Cerebellar cortex (tissue), 1 donor: ENCODE measurements around the gene MIB2.

Source experiments
- DNase-seq: peaks from one replicate; pipeline ENCODE4 v3.0.0-alpha.2; 2015; ENCODE audit warnings: low spot score

MIB2 gene

DNA sequence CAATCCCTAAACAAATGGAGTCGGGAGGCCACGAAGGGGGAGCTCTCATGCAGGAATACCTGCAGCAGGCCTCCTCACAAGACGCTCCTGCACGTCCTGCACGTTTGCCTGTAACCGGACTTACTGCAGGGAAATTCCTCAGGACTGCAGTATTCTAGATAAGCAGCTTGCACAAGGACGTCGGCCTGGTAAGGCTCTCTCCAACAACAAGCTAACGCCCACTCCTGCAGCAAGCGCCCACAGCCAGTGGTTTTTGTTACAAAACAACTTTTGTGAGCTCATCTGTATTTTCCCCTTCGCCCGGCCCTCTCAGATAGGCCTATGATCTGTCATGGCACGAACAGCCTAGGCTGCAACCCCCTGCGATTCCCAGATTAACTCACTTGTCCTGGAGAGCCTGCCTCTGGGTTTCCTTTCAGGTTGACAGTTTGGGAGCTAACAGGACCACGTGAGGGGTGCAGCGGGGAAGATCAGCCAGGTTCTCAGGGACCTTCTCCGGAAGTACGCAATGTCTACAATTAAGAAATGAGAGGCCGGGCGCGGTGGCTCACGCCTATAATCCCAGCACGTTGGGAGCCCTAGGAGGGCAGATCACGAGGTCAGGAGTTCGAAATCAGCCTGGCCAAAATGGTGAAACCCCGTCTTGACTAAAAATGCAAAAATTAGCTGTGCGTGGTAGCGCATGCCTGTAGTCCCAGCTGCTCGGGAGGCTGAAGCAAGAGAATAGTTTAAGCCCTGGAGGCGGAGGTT, 921 bp upstream of the MIB2 start:
- peak; percentile 56 for DNase-seq

GRCh38 chr1:1614954-1615255, 395 bp upstream of the MIB2 start:
- no peak for DNase-seq

DNA sequence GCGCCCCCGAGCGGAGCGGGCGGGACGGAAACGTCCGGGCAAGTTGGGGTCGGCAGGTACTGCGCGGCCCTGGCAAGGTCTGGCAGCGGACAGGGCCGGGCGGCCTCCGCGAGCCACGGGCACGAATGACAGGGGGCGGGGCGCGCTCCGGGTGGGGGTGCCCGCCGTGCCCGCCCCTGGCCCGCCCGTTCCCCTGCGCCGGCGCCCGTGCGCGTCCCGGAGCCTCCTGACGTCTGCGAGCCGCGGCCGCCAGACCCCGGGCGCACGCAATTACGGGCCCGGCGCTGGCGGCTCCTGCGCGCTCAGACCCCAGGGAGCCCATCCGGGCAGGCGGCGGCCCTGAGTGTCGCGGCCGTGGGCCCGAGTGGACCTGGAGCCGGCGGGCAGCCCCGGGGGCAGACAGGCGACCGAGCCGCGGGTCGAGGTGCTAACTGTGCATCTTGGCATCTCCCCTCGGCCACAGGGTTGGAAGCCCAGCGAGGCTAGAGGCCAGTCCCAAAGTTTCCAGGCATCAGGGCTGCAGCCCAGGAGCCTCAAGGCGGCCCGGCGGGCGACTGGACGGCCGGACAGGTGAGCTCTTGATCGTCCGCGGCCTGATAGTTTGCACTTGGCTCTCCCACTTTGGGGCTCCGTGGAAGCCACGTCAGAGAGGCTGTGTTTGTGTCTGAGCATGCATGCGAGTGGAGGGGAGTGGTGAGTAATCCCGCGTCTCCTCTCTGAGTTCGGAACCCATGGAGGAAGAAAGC, 918 bp downstream of the MIB2 start:
- DNase-seq, result no peak

GRCh38 chr1:1616838-1617237, 1.5 kb downstream of the MIB2 start:
- no peak for DNase-seq

DNA sequence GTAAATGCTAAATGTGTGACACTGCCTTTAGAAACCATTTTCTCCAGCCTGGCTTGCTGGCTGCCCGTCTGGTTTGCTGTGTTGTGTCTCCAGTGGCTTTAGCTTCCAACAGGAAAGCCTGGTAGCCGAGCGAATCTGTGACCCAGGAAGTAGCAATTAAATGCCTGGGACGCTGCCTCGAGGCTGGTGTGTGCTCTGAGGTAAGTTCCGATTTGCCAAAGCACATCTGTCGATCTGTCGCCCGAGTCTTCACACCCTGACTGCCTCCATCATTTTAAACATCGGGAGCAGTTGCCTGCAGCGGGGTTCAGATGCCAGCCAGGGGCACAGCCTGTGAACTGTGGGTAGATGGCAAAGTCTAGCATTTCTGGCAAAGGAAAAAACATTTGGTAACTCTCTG, 2.2 kb downstream of the MIB2 start:
- no peak for DNase-seq

DNA sequence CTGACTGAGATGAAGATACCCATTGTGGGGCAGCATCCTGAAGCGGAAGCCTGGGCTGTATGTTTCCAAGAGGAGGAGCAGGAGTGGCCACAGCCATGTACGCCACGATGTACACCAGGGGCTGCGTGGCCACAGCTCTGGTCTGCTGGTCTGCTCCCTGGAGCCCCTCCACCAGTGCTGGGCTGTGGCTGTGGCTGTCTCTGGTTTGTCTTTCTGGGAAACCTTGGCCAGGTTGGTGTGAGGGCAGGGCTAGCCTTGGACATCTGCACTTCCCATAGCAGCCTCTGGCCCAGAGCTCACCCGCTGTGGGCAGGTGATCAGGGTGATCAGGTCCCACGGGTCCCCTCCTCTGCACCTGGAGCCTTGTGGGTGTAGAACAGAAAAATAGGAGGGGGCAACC, 2.6 kb downstream of the MIB2 start:
- DNase-seq, result no peak

GRCh38 chr1:1618396-1619068, 3.2 kb downstream of the MIB2 start:
- DNase-seq, result no peak

DNA sequence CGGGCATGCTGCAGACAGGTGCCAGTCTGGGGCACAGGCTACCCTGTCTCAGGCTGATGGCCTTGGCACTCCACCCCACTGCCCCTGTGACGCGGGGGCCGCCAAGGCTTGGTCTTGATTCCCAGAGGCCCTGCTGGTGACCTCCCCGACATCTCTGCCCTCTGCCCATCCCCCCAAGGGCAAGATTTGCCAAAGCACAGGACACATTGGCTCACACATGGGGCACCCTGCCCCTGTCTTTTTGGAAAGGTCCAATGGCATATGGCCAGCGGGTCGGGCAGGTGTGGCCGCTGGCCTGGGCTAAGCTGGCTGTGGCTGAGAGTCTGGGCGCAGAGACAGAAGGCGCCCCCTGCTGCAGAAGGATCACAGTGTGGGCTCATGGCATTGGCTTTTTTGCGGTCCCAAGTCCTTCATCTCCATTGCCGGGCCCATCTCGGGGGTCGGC, 4.6 kb downstream of the MIB2 start:
- DNase-seq, result no peak

- no peak for DNase-seq
These were observed 5.3 kb downstream of the MIB2 start for GRCh38 chr1:1620433-1621139.

GRCh38 chr1:1621173-1622009, 6.1 kb downstream of the MIB2 start:
- DNase-seq, result no peak

DNA sequence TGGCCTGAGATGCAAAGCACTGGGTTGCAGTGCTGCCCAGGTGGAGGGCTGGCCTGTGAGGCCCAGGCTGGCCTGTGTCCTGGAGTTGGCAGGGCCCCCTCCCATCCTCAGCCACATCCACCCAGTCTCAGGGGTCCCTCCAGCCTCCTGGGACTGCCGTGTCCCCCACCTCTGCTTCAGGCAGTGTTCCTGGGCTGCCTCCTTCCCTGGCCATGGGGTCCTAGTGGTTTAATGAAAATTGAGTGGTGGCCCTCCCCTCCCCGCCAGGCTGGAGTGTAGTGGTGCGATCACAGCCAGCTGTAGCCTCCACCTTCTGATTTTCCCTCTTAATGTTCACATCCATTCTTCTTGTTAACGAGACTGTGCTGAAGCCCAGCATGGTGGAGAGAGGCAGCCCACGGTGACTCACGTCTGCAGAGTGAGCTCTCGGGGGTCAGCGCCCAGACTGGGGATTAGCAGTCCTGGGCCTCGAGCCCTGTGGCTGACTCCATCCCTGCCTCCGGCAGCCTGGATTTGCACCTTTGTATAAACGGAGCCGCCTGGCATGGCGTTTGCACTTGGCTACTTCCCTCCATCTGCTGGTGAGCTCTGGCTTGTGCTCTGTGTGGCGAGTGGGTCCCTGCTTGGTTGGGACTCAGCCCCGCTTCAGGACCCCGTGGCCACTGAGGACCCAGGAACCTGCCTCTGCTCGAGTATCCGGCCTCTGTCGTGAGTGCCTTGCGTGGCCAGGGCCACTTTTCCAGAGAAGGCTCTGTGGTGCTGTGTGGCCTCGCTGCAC, 6.9 kb downstream of the MIB2 start:
- no peak for DNase-seq

- DNase-seq, result no peak
These were observed 7.4 kb downstream of the MIB2 start for GRCh38 chr1:1622788-1623094.

DNA sequence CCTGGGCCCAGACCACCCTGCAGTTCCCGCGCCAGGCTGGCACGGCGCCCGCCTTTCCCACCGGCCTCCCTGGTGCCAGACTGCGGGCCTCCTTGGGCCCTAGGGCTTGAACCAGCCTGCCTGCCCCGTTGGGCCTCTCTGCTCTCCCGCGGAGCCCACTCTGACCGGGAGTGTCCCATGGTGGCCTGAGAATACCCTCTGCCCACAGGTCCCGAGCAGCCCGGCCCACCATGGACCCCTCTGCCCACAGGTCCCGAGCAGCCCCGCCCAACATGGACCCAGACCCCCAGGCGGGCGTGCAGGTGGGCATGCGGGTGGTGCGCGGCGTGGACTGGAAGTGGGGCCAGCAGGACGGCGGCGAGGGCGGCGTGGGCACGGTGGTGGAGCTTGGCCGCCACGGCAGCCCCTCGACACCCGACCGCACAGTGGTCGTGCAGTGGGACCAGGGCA, 7.9 kb downstream of the MIB2 start:
- DNase-seq, result no peak

DNA sequence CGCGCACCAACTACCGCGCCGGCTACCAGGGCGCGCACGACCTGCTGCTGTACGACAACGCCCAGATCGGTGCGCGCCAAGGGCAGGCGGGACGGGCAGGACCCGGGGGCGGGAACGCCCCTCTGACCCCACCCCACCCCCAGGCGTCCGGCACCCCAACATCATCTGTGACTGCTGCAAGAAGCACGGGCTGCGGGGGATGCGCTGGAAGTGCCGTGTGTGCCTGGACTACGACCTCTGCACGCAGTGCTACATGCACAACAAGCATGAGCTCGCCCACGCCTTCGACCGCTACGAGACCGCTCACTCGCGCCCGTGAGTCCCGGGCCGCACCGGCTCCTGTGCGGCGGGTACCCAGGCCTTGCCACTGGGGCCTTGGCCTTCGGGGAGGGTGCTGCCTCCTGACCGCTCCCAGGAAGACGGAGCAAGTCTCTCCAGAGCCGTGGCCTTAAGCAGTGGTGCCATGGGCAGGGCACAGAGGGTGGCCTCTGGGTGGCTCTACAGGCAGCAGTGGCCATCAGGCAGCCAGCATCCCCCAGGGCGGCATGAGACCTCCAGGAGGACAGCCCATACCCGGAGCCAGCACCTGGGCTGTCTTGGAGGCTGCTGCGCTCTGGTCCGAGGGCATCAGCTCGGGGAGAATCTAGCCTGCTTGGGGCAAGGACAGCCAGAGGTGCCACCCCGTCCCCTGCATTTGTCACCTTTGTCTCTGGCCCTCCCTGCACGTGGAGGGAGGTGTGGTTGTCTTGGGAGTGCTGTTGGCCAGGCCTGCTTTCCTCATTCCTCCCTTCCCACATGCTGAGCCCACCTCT, 8.5 kb downstream of the MIB2 start:
- no peak for DNase-seq

DNA sequence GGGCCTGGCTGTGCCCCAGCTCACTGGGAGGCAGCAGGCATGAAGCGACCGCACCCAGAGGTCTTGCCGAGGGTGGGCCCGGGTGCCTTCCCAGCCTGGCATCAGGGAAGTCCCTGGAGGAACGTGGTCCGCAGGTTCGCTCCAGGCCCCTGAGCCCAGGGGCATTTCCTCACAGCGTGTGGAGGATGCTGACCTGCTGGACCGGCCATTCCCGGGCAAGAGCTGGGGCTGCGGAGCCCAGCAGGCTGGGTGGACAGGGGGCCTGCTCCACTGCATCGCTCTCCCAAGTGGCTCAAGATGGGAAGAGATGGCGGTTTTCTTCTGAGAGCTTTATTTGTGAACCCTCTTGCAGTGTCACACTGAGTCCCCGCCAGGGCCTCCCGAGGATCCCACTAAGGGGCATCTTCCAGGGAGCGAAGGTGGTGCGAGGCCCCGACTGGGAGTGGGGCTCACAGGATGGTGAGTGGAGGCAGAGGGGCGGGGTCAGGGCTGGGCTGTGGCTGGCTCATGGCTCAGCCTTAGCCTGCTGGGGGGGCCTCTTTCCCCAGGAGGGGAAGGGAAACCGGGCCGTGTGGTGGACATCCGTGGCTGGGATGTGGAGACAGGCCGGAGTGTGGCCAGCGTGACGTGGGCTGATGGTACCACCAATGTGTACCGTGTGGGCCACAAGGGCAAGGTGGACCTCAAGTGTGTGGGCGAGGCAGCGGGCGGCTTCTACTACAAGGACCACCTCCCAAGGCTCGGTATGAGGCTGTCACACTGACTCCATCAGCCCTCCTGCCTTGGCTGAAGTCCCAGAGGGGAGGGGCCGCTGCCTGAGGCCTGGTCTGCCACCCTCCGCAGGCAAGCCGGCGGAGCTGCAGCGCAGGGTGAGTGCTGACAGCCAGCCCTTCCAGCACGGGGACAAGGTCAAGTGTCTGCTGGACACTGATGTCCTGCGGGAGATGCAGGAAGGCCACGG, 9.4 kb downstream of the MIB2 start:
- no peak for DNase-seq

- no peak for DNase-seq
These were observed 10.1 kb downstream of the MIB2 start for GRCh38 chr1:1625404-1625775.

GRCh38 chr1:1625824-1626206, 10.5 kb downstream of the MIB2 start:
- DNase-seq, result no peak

GRCh38 chr1:1626207-1627141, 11.2 kb downstream of the MIB2 start:
- DNase-seq, result no peak
